Heart left ventricle (tissue), 16 donors: ENCODE results near the gene ZNF786. TPM values are rescaled to one million over a fixed set of nuclear protein-coding genes. Genes with fewer than 3 reads are reported as not detected.

Experiments used
- ATAC-seq, 4 donors: fragments of 200-7000 bp; cut with Tn5 transposase; one replicate each; pipeline ENCODE4 v1.9.1; 2020 to 2022; ENCODE audit warnings: moderate library complexity in 4 of 4, mild to moderate bottlenecking in 3 of 4, moderate number of reproducible peaks in 1 of 4
- DNase-seq, 5 donors: peaks; one replicate each; pipeline ENCODE4 v3.0.0-alpha.2; 2020
- H3K27ac ChIP-seq, 12 donors: fragments of 200-600 bp; sonication (generic) in 4 of 12; one replicate each; pipeline versions ENCODE4 v1.5.0 to v1.8.0; 2016 to 2022; ENCODE audit warnings: mild to moderate bottlenecking in 2 of 12
- H3K27me3 ChIP-seq, 9 donors: fragments of 200-600 bp; sonication (generic) in 2 of 9; one replicate each; pipeline versions ENCODE4 v1.5.1 to v1.8.0; 2016 to 2022; ENCODE audit warnings: mild to moderate bottlenecking in 3 of 9
- H3K36me3 ChIP-seq, 9 donors: fragments of 200-600 bp; sonication (generic) in 2 of 9; one replicate each; pipeline versions ENCODE4 v1.5.0 to v1.8.0; 2018 to 2022; ENCODE audit warnings: mild to moderate bottlenecking in 2 of 9
- H3K4me1 ChIP-seq, 12 donors: fragments of 200-600 bp; sonication (generic) in 4 of 12; one replicate each; pipeline versions ENCODE4 v1.5.0 to v1.8.0; 2016 to 2022; ENCODE audit warnings: mild to moderate bottlenecking in 3 of 12
- H3K4me3 ChIP-seq, 12 donors: fragments of 200-600 bp; sonication (generic) in 4 of 12; one replicate each; pipeline versions ENCODE4 v1.5.0 to v1.8.0; 2017 to 2022; ENCODE audit warnings: mild to moderate bottlenecking in 9 of 12, moderate library complexity in 4 of 12
- H3K9me3 ChIP-seq, 12 donors: fragments of 200-600 bp; sonication (generic) in 4 of 12; one replicate each; pipeline versions ENCODE4 v1.5.0 to v1.8.0; 2016 to 2022; ENCODE audit warnings: mild to moderate bottlenecking in 1 of 12
- POLR2A ChIP-seq, 2 donors: fragments of 450-650 bp; IDR thresholded peaks; one replicate each; pipeline ENCODE4 v1.6.1; 2017; ENCODE audit warnings: antibody characterized with exemption in 2 of 2, mild to moderate bottlenecking in 2 of 2, moderate library complexity in 2 of 2
- WGBS, 4 donors: extraction: QIAGEN DNeasy Blood & Tissue Kit in 2 of 4; methylation state at CpG; one replicate each; pipeline versions ENCODE4 v1.1.5 to v1.1.7; 2013 to 2018; 5-methylcytosine and 5-hydroxymethylcytosine counted together
- intact Hi-C, 10 donors: fragments of 100-400 bp; cut with DNase I; formaldehyde crosslinking; loops; one replicate each; pipeline versions ENCODE4 v1.11.1 to v1.14.2; 2022
- polyA plus RNA-seq, 2 donors: library from polyadenylated mRNA; stranded (reverse); fragments of 200-250 nt; gene quantifications; one replicate each; pipeline ENCODE4 v1.2.3, GENCODE V29; 2013
- total RNA-seq, 9 donors: library from RNA; depleted of rRNA in 2 of 9; stranded (reverse); fragments of >200 nt in 2 of 9; fragmentation: NEBNext Ultra II Directional in 3 of 9; extraction: Animal tissue kit (Norgen Biotek cat#: 25700) in 3 of 9; gene quantifications; one replicate each; pipeline versions ENCODE4 v1.1.0 to v1.2.4, GENCODE V29; 2016 to 2023
- TF ChIP-seq, protein P1 (sequence below), 12 donors: fragments of 200-600 bp; sonication (generic) in 4 of 12; IDR thresholded peaks; one replicate each; pipeline versions ENCODE4 v1.5.0 to v1.8.0; 2018 to 2022; ENCODE audit warnings: antibody characterized with exemption in 12 of 12, mild to moderate bottlenecking in 5 of 12
- donor health status: ischemic (EF 13 %, LVEDD 7.1; RV severe dilation, severe dysfunction).
- donor health status: healthy with polysubstance abuse.
- donor health status: DM: no; HTN: yes; CAD: no.
- donor health status: DM: no; HTN: no; CAD: no.
- donor health status: ischemic (EF 25% LVEDD 6.9; RV normal size, moderate dysfunction).
- donor health status: ischemic (EF 25% LVEDD 5.7; RV mildly dilated, moderate dysfunction).
- donor health status: healthy.
- donor health status: DM: yes; HTN: yes; CAD: no.
- donor health status: ischemic (EF 35%, LVEDD 5.7; RV mildly dilated, moderate dysfunction).
- donor health status: nonischemic (EF 11% LVEDD 7.7; RV severe dilation, severe dysfunction).
- donor health status: DM: yes; HTN: yes; CAD: no.
- donor health status: PGD.
- donor health status: ischemic (EF 29% LVEDD 5.4; RV normal size, mild dysfunction).
- donor health status: nonischemic (EF 23%, LVEDD 6.1; RV moderate dilation, normal function).

Gene ZNF786
- total and polyA plus RNA-seq, 11 donors = 1.4 to 5.3 (median 2.9) TPM

DNA sequence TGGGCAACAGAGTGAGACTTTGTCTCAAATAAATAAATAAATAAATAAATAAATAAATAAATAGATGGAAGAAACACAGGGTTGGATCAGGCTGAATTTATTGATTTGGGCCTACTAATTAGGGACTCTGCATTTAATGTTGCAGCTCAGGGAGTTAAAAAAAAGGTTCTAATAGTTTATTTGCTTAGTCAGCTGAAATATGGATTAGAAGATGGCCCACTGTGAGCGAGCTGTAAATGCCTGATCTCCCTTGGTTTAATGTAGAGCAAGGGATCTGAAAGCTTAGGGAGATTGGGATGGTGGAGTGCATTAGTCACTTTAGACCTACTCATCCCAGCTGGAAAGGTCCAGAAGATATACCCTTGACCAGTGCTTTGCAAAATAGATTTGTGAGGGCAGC is 37.1 kb downstream of the ZNF786 start:
- no peaks in the 10 kb centered on the region for H3K36me3 ChIP-seq
- no peaks in the 10 kb centered on the region for H3K4me1 ChIP-seq
- H3K4me3 ChIP-seq = no peak overlapping the region
- H3K27me3 ChIP-seq = no peaks in the 10 kb centered on the region
- DNase-seq (no peak), ATAC-seq (no peak)
- no peak overlapping the region for H3K27ac ChIP-seq
- no peaks in the 10 kb centered on the region for H3K9me3 ChIP-seq
- intact Hi-C loops = no loop called here
- 90 to 100% (median 92%) methylated on average over 1 of the region's 1 CpG for WGBS, 4 donors
- no peak for TF ChIP-seq POLR2A (IDR thresholded peaks at IDR 0.05)
- TF ChIP-seq, protein P1, sequence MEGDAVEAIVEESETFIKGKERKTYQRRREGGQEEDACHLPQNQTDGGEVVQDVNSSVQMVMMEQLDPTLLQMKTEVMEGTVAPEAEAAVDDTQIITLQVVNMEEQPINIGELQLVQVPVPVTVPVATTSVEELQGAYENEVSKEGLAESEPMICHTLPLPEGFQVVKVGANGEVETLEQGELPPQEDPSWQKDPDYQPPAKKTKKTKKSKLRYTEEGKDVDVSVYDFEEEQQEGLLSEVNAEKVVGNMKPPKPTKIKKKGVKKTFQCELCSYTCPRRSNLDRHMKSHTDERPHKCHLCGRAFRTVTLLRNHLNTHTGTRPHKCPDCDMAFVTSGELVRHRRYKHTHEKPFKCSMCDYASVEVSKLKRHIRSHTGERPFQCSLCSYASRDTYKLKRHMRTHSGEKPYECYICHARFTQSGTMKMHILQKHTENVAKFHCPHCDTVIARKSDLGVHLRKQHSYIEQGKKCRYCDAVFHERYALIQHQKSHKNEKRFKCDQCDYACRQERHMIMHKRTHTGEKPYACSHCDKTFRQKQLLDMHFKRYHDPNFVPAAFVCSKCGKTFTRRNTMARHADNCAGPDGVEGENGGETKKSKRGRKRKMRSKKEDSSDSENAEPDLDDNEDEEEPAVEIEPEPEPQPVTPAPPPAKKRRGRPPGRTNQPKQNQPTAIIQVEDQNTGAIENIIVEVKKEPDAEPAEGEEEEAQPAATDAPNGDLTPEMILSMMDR (IDR thresholded peaks at IDR 0.05) = no peak

- no peaks in the 10 kb centered on the region for H3K9me3 ChIP-seq
- TF ChIP-seq, protein P1 (IDR thresholded peaks at IDR 0.05) = no peak
- no peak for TF ChIP-seq POLR2A (IDR thresholded peaks at IDR 0.05)
- intact Hi-C loops = no loop called here
- H3K27ac ChIP-seq = no peak overlapping the region
- 91 to 99% (median 95%) methylated on average over 3 of the region's 3 CpGs for WGBS, 4 donors
- peaks cover 0 to 3% (median 0%) of the 10 kb centered on the region in 12 donors for H3K4me1 ChIP-seq
- no peaks in the 10 kb centered on the region for H3K36me3 ChIP-seq
- no peak overlapping the region for H3K4me3 ChIP-seq
- ATAC-seq = no peak
- H3K27me3 ChIP-seq = no peaks in the 10 kb centered on the region
- no peak for DNase-seq
Observed at GRCh38 chr7:149050941-149051340, 39.6 kb downstream of the ZNF786 start.

- TF ChIP-seq, protein P1 (IDR thresholded peaks at IDR 0.05) = no peak
- no peak for TF ChIP-seq POLR2A (IDR thresholded peaks at IDR 0.05)
- H3K27ac ChIP-seq = no peak overlapping the region
- DNase-seq (no peak), ATAC-seq (no peak)
- intact Hi-C loops = no loop called here
- H3K4me3 ChIP-seq = no peak overlapping the region
- H3K27me3 ChIP-seq = no peaks in the 10 kb centered on the region
- 63 to 92% (median 88%) methylated on average over 3 of the region's 3 CpGs for WGBS, 4 donors
- H3K36me3 ChIP-seq = no peaks in the 10 kb centered on the region
- no peaks in the 10 kb centered on the region for H3K9me3 ChIP-seq
- H3K4me1 ChIP-seq = peaks cover 0 to 3% (median 0%) of the 10 kb centered on the region in 12 donors
Observed at GRCh38 chr7:149048805-149049204, 41.7 kb downstream of the ZNF786 start.

GRCh38 chr7:149046416-149046815 is 44.1 kb downstream of the ZNF786 start:
- H3K9me3 ChIP-seq = no peaks in the 10 kb centered on the region

More at GRCh38 chr7:149046416-149046815, 44.1 kb downstream of the ZNF786 start:
- no peaks in the 10 kb centered on the region for H3K27me3 ChIP-seq
- H3K36me3 ChIP-seq = no peaks in the 10 kb centered on the region
- H3K4me3 ChIP-seq = no peak overlapping the region
- peaks cover 0 to 3% (median 0%) of the 10 kb centered on the region in 12 donors for H3K4me1 ChIP-seq
- intact Hi-C loops = no loop called here
- WGBS, 4 donors = 94 to 99% (median 96%) methylated on average over 2 of the region's 2 CpGs
- DNase-seq (no peak), ATAC-seq (no peak)
- no peak for TF ChIP-seq POLR2A (IDR thresholded peaks at IDR 0.05)
- TF ChIP-seq, protein P1 (IDR thresholded peaks at IDR 0.05) = no peak
- peak overlapping the region in 1 of 12 donors; percentile 64 for H3K27ac ChIP-seq
